Small intestine (tissue), 7 donors: Measurements from ENCODE around the gene SLC2A9. TPM values are rescaled to one million over a fixed set of nuclear protein-coding genes. Genes with fewer than 3 reads are reported as not detected.

Experiments used
- DNase-seq, 2 donors: peaks; one replicate each; pipeline versions ENCODE4 v3.0.0 to v3.0.0-alpha.2; 2013
- FAIRE-seq: peaks from 2 replicates; lab custom pipeline; 2012; peaks lifted over from hg19 to GRCh38; lab: Jason Lieb, UNC
- H3K27ac ChIP-seq, 3 donors: one replicate each; pipeline ENCODE4 v1.5.1; 2013; ENCODE audit warnings: low read length in 2 of 3, mild to moderate bottlenecking in 2 of 3, control low read depth in 1 of 3, inconsistent platforms in 1 of 3, low read depth in 1 of 3, moderate library complexity in 1 of 3
- H3K27me3 ChIP-seq, 3 donors: one replicate each; pipeline ENCODE4 v1.6.1; 2013; ENCODE audit warnings: low read length in 3 of 3, inconsistent platforms in 1 of 3; ENCODE audit not compliant: control insufficient read depth in 3 of 3, insufficient read depth in 3 of 3
- H3K36me3 ChIP-seq, 3 donors: one replicate each; pipeline ENCODE4 v1.6.1; 2013; ENCODE audit warnings: low read length in 3 of 3, inconsistent platforms in 1 of 3, low read depth in 1 of 3, mild to moderate bottlenecking in 1 of 3, moderate library complexity in 1 of 3; ENCODE audit not compliant: control insufficient read depth in 3 of 3, insufficient read depth in 2 of 3
- H3K4me1 ChIP-seq, 3 donors: one replicate each; pipeline ENCODE4 v1.6.1; 2013; ENCODE audit warnings: low read length in 2 of 3, inconsistent platforms in 1 of 3, low read depth in 1 of 3, mild to moderate bottlenecking in 1 of 3, moderate library complexity in 1 of 3; ENCODE audit not compliant: control insufficient read depth in 3 of 3, insufficient read depth in 2 of 3
- H3K4me3 ChIP-seq, 3 donors: one replicate each; pipeline ENCODE4 v1.5.1; 2013; ENCODE audit warnings: low read length in 3 of 3, control low read depth in 1 of 3, inconsistent platforms in 1 of 3, low read depth in 1 of 3, mild to moderate bottlenecking in 1 of 3, moderate library complexity in 1 of 3
- H3K9me3 ChIP-seq, 2 donors: one replicate each; pipeline ENCODE4 v1.6.1; 2013; ENCODE audit warnings: low read depth in 1 of 2, low read length in 1 of 2; ENCODE audit not compliant: control insufficient read depth in 2 of 2, insufficient read depth in 1 of 2
- WGBS, 3 donors: extraction: QIAGEN DNeasy Blood & Tissue Kit; methylation state at CpG; one replicate each; pipeline ENCODE4 v1.1.7; 2013; 5-methylcytosine and 5-hydroxymethylcytosine counted together
- polyA plus RNA-seq, 4 donors: library from polyadenylated mRNA; stranded (reverse) in 3 of 4; unstranded in 1 of 4; fragments of 200-250 nt in 3 of 4; fragments of 120-200 nt in 1 of 4; gene quantifications; one replicate each; pipeline versions ENCODE4 v1.2.1 to v1.2.3, GENCODE V29; 2013
- donor health status: healthy with polysubstance abuse.
- donor health status: control.
- donor health status: control.
- donor health status: Bipolar disorder and iron deficiency.
- donor health status: healthy.

Gene SLC2A9
- polyA plus RNA-seq, 4 donors: 7.4 to 34.4 (median 12.3) TPM

DNA sequence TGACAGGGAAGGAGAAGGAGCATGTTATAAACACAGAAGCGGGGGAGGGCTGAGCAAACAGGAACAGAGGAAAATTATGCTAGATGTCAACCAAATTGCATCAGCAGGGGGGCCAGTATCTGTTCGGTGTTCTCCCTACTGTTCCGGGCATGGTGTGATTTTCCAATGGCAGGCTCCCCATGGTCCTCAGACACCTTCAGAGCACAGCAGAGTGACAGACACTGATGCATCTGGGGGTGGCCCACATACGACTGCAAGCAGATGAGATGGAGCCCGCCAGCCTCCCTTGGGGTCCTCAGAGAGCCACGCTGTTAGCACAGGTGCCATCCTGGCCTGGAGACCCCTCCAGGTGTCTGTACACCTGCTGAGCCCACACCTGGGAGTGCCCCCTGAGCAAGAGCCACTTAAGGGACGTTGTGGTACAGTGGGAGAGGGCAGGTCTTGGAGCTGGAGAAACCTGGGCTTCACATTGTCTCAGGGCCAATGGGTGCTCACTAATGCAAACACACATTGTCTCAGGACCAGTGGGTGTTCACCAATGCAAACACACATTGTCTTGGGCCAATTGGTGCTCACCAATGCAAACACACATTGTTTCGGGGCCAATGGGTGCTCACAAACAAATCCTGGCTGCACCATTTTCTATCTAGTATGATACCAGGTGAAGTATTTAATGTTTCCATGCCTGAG is 95.4 kb downstream of the SLC2A9 start:
- WGBS, 3 donors: 84 to 94% (median 89%) methylated on average over 8 of the region's 8 CpGs
- Histone ChIP-seq H3K27me3 (no peaks in the 10 kb centered on the region), H3K36me3 (peaks cover 0 to 36% (median 0%) of the 10 kb centered on the region in 3 donors), H3K4me1 (peaks cover 0 to 12% (median 4%) of the 10 kb centered on the region in 3 donors), H3K4me3 (no peak overlapping the region), H3K9me3 (no peaks in the 10 kb centered on the region), H3K27ac (no peak overlapping the region)
- FAIRE-seq: no peak
- no peak for DNase-seq

DNA sequence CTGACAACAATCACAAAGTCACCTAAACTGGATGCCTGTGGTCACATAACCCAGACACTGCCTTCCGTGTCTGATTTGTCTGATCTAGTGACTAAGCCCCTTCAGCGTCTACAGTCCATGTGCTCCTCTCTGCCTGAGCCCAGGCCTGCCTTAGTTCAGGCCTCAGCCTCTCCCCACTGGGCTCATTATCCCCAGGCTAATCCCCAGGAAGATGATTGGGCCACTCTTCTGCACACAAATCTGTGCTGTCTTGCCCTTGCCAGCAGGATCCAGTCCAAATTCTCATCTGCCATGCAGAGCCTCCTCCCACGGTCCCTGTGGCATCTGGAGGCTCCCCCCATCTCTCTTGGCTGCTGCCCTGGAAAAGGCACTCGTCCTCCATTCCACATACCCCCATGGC is 96.5 kb downstream of the SLC2A9 start:
- Histone ChIP-seq H3K27ac (no peak overlapping the region), H3K27me3 (no peaks in the 10 kb centered on the region), H3K4me1 (peaks cover 0 to 12% (median 4%) of the 10 kb centered on the region in 3 donors), H3K36me3 (peaks cover 0 to 36% (median 0%) of the 10 kb centered on the region in 3 donors), H3K4me3 (no peak overlapping the region), H3K9me3 (no peaks in the 10 kb centered on the region)
- FAIRE-seq: no peak
- 72 to 85% (median 72%) methylated on average over 4 of the region's 4 CpGs for WGBS, 3 donors
- no peak for DNase-seq

DNA sequence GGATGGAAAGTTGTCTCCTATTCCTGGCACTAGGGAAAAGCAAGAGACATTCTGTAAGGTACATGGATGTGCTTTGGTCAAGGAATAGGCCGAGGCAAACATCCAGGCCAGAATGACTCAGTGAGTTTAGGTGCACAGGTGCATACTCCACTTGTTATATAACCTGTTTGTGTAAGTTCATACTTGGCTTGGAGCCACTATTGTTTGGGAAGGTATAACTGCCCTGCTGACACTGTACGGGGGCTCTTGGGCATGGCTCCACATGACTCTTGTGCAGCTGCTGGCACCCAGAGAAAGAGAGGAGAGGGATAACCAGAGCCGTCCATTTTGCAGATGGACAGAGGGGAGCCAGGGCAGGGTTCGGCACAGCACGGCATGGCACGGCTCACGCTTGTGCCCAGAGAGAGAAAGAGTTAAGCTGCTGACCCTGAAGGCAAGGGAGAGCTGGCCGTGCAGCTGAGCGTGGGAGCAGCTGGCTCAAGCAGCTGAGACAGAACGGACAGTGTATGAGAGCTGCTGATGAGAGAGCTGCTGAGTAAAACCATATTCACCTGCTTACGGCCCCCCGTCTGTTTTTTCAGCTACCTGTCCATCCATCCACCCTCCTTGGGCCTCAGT is 98.0 kb downstream of the SLC2A9 start:
- H3K9me3 ChIP-seq: no peaks in the 10 kb centered on the region
- DNase-seq (no peak), FAIRE-seq (no peak)
- no peaks in the 10 kb centered on the region for H3K27me3 ChIP-seq
- no peak overlapping the region for H3K27ac ChIP-seq
- 79 to 83% (median 81%) methylated on average over 12 of the region's 12 CpGs for WGBS, 3 donors
- peaks cover 0 to 7% (median 1%) of the 10 kb centered on the region in 3 donors for H3K4me1 ChIP-seq
- peaks cover 0 to 44% (median 0%) of the 10 kb centered on the region in 3 donors for H3K36me3 ChIP-seq
- H3K4me3 ChIP-seq: no peak overlapping the region

DNA sequence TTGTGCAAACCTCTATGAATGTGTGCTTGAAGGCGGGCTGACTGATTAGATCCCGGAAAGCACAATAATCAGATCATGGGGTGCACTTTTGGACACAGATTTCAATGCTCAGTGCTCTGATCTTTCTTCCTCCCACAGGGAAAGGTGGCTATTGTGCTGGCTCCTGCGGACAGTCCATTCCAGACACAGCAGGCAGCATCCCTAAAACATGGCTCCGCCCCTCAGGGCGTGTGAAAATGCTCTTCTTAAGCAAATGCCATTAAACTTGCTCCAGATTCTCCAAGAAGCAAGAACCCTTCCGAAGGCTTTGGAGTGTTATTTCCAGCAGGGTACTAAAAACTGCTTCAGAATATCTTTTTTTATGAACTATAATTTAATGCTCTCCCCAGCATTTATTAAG is 100.0 kb downstream of the SLC2A9 start:
- FAIRE-seq: no peak
- no peaks in the 10 kb centered on the region for H3K9me3 ChIP-seq
- no peak overlapping the region for H3K27ac ChIP-seq
- no peak overlapping the region for H3K4me3 ChIP-seq
- DNase-seq: no peak
- peaks cover 0 to 4% (median 0%) of the 10 kb centered on the region in 3 donors for H3K4me1 ChIP-seq
- 74 to 85% (median 76%) methylated on average over 6 of the region's 6 CpGs for WGBS, 3 donors
- H3K27me3 ChIP-seq: no peaks in the 10 kb centered on the region
- peaks cover 0 to 49% (median 0%) of the 10 kb centered on the region in 3 donors for H3K36me3 ChIP-seq

DNA sequence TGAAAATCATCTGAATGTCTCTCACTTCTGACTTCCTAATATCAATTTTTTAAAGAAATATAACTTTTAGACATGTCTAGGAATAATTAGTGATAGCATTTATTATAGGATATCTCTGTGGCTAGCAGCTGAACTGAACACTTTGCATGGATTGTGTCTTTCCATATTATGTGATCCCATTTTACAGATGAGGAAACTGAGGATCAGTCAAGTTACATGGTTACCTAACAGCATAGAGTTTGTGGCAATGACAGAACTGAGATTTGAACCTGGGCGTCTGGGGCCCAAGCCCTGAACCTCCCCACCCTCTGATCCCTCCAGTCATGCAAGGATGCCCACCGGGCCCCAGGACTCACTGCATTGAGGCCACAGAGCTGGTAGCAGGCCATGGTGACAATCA is 101.3 kb downstream of the SLC2A9 start:
- Histone ChIP-seq H3K4me3 (no peak overlapping the region), H3K36me3 (peaks cover 0 to 43% (median 2%) of the 10 kb centered on the region in 3 donors), H3K27me3 (no peaks in the 10 kb centered on the region), H3K9me3 (no peaks in the 10 kb centered on the region), H3K4me1 (no peaks in the 10 kb centered on the region), H3K27ac (no peak overlapping the region)
- 90 to 100% (median 96%) methylated on average over 2 of the region's 2 CpGs for WGBS, 3 donors
- no peak for FAIRE-seq
- DNase-seq: no peak

DNA sequence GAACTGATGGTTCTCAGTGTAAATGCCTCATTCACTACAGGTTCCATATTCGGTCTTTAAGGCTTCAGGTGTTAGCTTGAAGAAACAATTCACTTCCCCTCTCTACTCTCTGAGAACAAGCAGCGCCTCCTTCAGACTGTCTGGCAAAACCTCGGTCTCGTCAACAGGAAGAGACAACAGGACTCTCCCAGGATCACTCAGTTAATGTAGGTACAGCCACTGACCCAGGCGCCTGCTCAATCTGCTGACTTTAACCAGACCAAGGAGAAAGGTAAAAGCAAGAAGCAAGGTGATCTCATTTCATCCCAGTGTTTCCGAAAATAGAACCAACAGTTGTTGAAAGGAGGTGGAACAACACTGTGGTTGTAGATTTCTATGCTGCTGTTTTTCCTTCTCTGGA is 102.2 kb downstream of the SLC2A9 start:
- Histone ChIP-seq H3K36me3 (peaks cover 0 to 43% (median 2%) of the 10 kb centered on the region in 3 donors), H3K4me3 (no peak overlapping the region), H3K27ac (no peak overlapping the region), H3K4me1 (no peaks in the 10 kb centered on the region), H3K27me3 (no peaks in the 10 kb centered on the region), H3K9me3 (no peaks in the 10 kb centered on the region)
- 88 to 95% (median 91%) methylated on average over 6 of the region's 6 CpGs for WGBS, 3 donors
- no peak for FAIRE-seq
- no peak for DNase-seq

DNA sequence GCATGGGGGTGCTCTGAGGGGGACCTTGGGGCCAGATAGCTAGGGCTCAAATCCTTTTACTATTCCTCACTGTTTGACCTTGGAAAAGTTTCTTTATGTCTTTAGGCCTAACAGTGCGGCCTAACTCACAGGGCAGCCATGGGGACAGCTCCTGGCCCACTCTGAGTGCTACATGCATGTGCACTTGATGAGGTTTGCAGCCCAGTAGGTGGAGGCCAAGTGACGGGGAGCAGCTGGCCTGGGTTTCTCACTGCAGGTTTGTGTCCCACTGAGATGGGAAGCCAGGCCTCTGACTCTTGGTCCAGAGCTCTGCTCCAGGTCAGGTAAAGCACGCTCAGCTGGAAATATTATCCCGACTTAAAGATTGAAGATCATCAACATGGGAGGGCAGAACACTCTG is 102.8 kb downstream of the SLC2A9 start:
- Histone ChIP-seq H3K9me3 (no peaks in the 10 kb centered on the region), H3K4me3 (no peak overlapping the region), H3K4me1 (no peaks in the 10 kb centered on the region), H3K36me3 (peaks cover 0 to 44% (median 2%) of the 10 kb centered on the region in 3 donors), H3K27me3 (no peaks in the 10 kb centered on the region), H3K27ac (no peak overlapping the region)
- WGBS, 3 donors: 92 to 99% (median 97%) methylated on average over 4 of the region's 4 CpGs
- DNase-seq: no peak
- no peak for FAIRE-seq

DNA sequence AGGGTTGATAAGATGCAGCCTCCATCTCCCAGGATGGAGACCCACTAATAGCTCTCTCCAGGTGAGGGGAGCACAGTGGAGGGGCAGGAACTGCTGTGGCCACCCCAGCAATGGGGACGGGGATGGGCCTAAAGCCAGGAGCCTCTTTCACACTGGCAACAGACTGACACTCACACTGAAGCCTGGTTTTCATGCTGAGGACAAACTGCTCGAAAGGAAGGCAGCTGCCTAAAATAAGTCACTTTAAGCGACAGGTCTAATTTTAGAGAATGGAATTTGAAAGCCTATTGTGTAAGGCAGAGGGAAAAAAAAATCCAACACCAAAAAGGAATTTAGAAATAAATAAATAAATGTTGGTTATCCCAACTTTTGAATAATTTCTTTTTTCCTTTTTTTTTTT is 104.4 kb downstream of the SLC2A9 start:
- Histone ChIP-seq H3K4me3 (no peak overlapping the region), H3K9me3 (no peaks in the 10 kb centered on the region), H3K4me1 (no peaks in the 10 kb centered on the region), H3K27me3 (no peaks in the 10 kb centered on the region), H3K27ac (no peak overlapping the region), H3K36me3 (peaks cover 0 to 38% (median 2%) of the 10 kb centered on the region in 3 donors)
- no peak for DNase-seq
- 86 to 94% (median 89%) methylated on average over 3 of the region's 3 CpGs for WGBS, 3 donors
- FAIRE-seq: no peak
